ENCODE results near the gene DGCR6L.
"Not testable (repeated sequence)": the region's sequence is repeated elsewhere in the genome, so short reads cannot be mapped to it uniquely, and the experiment has no call there.

GRCh38 chr22:20270190-20271113, 49.4 kb downstream of the DGCR6L start:
- not testable (repeated sequence) for TF ChIP-seq CTCF, POLR2A (IDR thresholded peaks at IDR 0.05)

All from thyroid gland (tissue), 4 donors.